CD4-positive, alpha-beta T cell treated with Interleukin-15 for 1 hour (primary cell): Measurements from ENCODE around the gene TBC1D22A.
"Not testable (repeated sequence)": the region's sequence is repeated elsewhere in the genome, so short reads cannot be mapped to it uniquely, and the experiment has no call there.

Experiments used
- DNase-seq: peaks from one replicate; pipeline ENCODE4 v3.0.0-alpha.2; 2020

TBC1D22A gene

DNA sequence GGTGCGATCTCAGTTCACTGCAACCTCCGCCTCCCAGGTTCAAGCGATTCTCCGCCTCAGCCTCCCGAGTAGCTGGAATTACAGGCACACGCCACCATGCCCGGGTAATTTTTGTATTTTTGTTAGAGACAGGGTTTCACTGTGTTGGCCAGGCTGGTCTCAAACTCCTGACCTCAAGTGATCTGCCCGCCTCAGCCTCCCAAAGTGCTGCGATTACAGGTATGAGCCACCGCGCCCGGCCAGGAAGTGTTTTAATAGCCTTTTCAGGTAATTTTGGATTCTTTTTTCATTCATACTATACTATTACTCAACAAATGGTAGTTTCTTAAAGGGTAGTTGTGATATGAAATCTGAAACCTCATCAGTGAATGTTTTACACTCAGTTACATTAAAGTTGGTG is 216.2 kb downstream of the TBC1D22A start:
- not testable (repeated sequence) for DNase-seq

DNA sequence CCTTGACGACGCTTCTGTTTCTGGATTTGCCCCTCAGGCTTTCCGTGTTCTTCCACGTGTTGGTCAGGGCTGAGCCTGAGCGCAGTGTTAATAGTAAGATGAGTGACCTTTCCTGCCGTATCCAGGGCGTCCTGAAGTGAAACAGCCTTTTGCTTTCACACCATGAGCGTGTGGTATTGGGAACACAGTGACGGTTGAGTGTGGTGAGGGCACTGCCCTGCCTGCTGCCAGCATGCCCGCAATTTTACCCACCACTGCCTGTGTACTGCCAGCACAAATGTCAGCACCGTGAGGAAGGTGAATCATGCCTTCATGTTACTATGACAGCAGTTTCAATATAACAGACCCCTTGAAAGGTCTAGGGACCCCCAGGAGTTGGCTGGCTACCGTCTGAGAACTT is 217.1 kb downstream of the TBC1D22A start:
- DNase-seq: no peak

DNA sequence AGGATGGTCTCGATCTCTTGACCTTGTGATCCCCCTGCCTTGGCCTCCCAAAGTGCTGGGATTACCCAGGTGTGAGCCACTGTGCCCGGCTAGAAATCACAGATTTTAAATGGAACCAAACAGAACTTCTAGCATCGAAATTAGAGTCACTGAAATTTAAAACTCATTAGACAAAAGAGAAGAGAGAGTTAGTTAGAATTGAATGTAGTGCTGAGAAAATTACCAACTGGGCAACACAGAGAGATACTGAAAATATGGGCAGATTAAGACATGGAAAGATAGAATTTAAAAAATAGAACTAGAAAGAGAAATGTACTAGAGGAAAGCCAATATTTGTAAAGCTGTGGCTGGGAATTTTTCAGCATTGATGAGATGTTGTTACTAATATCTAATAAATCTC is 217.9 kb downstream of the TBC1D22A start:
- DNase-seq: no peak

DNA sequence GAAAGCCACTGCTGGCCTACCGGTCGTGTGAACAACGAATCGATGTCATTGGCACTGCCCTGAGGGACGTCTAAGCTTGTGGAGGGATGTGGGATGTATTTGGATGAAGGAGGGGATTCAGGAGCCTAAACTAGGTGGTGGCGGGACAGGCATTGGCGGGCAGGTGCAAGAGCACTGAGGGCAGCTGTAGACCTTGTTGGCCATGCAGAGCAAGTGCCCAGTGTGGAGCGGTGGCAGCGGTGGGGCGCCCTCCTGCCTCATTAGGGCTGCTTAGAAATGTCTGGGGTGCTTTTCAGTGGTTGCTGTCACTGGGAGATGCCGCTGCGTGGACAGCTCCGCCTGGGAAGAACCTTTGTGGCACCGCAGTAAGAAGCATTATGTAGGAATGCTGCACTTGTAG is 220.2 kb downstream of the TBC1D22A start:
- DNase-seq: no peak

DNA sequence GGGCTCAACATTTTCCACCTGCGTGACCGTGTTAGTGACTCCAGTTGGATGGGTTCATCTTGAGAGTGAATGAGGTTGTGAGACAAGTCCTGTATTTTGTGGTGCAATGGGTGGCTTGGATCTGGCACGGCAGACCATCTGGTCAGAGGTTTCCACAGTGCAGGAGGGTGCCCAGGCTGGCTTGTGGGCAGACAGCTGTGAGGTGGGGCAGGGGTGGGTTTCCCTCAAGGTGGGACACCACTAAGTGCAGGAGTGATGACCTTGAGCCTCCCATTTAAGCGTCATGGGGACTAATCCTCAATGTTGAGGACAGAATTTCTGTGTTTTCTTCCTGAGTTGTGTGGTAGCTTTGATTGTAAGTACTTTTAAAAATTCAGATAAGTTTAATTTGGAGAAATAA is 220.6 kb downstream of the TBC1D22A start:
- DNase-seq: no peak

DNA sequence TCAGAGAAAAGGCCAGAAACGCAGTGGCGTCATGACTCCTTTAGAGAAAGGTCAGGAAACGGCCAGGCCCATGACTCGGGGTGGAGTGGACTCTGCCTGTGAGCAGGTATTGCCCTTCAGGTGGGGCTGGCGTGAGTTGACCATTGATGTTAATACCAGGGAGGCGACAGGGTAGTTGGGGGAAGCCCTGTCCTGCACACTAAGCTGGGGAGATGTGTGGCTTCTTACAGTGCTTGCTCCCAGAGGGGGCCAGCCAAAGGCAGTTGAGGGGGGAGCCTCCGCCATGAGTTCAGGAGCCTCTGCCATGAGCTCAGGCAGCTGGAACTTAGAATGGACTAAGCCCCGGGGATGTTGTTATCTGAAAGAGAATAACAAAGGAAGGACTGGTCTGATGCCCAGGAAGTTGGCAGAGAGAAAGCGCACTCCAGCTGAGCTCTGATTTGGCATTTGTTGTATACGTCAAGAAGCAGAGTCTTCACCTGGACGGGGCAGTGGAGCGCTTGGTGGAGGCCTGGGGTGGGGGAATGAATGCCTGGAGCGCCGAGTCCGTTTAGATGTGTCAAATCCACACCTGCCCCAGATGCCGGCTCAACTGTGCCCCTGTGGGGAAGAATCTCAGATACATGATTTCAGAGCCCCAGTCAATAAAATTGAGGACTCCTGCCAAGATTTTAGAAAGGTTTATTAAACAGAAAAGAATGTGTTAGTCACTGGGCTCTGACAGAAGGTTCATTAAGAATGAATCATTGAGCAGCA is 222.5 kb downstream of the TBC1D22A start:
- DNase-seq: no peak

DNA sequence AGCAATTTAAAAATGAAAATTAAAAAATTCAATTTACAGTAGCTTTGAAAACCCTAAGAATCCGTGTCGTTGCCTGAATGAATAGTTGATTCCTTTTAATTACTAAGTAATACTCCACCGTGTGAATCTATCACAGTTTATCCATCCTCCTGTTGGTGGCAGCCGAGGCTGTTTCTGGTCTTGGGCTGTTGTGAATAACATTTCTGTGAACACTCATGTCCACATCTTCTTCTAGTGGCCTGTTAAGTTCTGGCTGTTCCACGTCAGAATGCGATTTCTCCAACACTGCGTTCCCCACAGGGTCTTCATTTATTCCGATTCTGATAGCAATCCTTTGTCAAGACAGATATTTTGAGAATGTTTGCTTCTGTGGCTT is 223.0 kb downstream of the TBC1D22A start:
- DNase-seq: no peak

DNA sequence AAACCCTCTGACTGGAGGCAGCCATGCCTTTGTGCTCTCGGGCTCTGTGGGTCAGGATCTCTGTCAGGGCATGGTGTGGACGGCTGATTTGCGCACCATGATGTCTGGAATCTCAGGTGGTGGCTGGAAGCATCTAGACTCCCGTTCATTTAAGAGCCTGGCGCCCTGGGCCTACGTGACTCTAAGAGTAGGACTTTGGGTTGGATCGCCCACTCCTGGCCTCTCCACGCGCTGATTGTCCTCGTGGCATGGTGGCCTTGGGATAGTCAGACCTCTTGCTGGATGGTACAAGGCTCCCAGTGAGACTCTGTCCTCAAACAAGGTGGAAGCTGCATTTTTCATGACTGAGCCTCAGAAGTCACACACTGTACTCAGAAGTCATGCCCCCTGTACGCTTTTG is 224.3 kb downstream of the TBC1D22A start:
- DNase-seq: no peak

DNA sequence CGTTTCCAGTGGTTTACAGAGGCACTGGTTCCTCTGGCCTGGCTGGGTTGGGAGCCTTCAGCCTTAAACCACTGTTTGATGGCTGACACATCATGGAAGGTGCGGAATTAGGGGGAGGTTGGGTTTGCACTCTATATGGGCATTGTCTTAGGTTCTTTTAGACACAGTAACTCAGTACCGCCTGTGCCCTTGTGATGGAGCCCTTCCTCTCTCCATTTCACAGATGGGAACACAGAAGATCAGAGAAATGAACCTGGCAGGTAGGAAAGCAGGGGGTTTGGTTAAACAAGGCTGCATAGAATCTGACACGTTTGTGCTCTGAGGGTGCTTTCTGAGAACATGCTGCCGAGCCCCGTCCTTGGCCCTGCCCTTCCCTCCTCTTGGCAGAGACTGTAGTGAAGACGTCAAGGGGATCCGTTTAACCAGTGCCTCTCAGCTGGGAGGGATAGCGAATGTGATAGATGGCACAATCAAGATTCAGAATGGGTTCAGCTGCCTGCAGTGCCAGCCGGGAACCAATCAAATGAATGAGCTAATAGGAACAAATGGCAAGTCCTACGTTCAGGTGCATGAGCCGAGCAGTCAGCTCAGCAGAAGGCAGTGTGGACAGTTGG is 228.6 kb downstream of the TBC1D22A start:
- no peak for DNase-seq

DNA sequence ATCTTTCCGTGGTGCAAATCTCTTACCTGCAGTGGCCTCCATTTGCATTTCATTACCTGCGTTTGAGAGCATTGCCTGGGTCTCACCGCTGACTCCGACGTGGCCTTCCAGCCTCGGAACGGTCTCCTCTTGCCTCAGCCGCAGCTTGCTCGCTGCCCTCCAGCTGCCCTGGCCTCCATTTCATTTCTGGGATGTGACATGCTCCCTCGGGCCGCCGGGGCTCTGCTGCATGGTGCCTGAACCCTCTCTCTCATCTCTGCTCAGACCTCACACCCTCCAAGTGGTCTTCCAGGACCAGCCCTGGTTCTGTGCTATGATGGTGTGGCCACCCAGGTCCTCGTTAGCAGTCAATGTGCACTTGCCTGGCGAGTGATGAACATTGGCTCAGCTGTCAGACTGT is 229.2 kb downstream of the TBC1D22A start:
- DNase-seq: no peak

DNA sequence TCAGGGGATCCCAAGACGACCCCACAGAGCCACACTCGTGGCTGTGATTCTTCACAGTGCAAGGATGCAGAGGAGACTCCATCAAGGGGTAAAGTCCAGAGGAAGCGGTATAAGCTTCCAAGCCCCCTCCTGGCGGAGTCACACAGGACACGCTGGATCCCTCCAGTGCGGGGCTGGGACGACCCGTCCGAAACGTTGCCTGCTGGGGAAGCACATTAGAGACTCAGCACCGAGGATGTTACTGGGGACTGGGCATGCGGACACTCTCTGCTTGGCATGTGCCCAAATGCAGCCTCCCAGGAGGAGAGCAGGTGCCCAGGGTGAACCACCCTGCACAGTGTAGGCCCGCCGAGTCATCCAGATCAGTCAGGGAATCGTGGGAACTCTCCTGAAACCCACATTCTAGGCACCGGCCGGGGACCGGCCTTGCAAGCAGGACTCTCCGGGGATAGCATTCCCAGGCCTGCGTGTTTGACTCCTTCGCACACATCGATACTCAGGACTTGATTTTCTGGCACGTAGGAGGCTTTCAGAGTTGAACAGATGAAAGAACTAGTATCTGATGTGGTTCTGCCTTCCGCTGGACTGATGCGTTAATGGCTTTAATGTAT is 229.8 kb downstream of the TBC1D22A start:
- DNase-seq: no peak

DNA sequence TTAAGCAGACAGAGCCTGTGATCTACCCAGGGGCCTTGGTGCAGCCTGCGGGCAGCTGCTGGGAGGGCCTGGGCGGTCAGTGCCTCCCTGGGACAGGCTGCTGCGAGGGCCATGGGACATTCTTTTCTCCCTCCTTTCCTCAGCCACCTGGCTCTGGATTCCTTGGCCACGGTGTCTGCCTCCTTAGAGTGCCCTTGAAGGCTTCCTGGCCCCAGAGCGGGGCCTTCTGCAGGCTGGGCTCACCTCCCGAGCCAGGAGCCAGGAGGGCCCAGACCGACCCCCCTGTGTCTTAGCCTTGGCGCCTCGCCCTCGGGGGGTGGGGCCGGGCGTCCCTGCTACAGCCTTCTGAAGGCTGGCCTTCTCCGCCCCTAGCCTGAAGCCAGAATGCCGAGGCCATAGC is 231.2 kb downstream of the TBC1D22A start:
- DNase-seq: no peak

DNA sequence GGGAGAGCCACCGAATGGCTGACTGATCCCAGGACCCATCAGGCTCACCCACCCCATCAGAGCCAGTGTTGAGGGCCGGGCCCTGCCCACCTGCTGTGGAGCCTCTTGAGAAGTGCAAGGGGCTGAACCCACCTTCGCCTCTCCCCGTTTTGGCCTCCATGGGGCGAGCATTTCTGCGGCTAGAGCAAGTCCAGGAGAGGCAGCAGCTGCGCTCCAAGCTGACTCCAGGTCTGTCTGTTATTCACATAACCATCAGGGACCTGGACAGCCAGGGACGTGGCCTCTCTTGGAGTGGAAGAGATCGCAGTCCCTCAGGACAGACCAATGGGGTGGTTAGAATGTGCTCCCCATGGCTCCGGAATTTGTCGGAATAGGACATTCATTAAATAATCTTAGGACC is 231.8 kb downstream of the TBC1D22A start:
- no peak for DNase-seq

DNA sequence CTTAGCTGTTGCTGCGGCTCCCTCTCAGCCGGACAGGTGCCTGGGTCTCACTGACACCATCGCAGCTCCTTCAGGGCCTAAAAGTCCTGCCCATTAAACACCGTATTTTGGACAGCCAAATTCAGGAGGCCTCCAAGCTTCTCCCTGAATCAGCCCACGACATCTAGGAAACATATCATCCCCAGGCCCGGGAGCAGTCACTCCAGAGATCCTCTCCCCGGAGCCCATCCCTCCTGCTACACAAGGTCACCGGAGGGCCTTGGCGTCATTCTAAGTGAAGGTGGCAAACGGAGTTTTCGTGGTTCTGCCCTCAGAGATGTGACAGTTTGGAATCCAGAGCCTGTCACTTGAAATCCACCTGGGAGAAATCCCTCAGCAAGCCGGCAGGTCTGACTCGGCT is 232.5 kb downstream of the TBC1D22A start:
- DNase-seq: no peak

DNA sequence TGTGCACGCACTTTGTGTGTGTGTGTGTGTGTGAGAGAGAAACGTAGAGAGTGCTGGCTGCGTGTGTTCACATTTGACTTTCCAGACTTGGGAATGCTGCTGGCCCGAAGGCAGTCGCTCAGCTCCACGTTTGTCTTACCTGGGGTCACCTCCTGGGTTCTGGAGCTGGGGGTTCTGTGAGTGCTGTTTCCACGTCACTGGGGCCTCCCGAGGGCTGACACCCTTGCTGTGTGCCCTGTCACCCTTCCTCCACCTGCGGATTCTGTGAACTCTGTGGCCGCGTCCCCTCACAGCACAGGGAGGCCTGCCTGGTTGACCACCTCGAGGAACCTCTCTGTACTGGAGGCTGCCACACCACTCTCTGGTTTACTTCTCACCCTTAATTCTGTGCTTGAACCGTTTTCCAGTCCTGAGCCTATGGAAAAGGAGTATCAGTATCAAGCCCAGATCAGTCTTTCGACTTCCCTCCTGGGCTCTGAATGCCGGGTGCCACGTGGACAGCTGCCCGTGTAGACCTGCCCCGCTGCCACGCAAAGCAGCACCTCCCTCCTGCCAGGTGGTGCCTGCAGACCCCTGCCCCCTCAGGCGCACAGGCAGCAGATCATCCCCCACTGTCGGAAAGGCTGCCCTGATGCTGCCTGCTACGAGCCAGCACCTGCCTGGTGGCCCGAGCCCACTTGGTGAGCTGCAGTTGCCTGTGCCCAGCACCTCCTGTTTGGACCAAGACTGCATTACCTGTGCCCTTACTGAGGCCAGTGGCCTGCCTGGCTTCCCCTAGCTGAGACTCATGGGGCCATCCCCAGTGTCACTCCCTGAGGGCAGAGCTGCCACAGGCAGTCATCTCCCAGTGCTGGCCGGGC is 233.3 kb downstream of the TBC1D22A start:
- DNase-seq: no peak

DNA sequence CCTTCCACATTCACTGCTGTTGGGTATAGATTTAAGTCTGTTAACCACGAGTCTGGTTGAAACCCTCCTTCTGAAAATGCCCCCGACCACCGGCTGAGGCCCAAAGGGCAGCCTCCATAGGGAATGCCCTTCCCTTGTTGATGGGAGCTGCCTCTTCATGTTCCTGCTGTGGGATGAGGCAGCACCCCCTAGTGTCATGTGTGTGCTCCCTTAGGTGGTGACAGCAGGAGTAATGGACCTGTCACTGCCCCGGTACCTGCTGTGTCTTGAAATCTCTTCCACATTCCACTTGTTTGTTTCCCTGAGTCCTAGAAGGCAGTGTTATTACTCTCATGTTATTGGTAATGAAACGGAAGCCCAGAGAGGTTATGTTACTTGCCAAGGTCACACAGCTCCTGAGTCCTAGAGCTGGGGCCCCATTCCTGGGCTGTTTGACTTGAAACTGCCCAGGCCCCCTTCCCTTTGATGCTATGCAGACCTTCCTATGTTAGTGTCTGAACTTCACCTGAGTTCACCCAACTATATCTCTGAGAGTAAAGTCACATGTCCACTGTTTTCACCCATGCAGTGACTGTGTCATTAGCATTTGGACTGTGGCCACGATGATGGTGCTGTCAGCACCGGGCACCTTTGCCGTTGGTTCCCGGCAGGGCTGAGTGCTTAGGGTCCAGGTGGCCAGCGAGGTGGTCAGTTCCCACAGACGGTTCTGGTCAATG is 234.3 kb downstream of the TBC1D22A start:
- DNase-seq: no peak

DNA sequence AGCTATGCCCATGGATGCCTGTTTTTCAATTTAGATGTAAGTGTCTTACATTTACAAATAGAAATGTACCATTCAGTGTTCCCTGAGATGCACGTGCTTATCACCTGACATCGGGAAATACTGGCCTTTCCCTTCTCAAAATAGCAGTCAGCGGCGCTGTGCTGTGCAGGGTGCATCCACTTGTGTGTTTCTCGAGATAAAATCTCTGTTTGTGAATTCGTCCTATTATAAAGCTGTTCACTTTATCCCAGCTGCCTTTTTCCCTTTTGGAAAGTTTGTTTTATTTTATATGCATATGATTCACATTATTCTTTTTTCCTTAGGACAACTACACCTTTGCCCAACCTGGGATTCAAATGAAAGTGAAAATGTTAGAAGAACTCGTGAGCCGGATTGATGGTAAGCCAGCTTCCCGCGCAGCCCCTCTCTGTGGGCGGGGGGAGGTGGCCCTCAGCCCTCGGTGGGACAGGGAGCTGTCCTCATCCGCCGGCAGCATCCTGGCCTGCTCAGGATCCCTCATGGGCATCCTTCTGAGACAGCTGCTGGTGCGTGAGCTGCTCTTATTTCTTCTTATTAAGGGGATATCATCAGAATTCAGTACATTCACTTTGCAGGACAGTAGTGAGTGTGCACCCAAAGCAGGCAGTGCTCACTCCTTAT is 235.0 kb downstream of the TBC1D22A start:
- no peak for DNase-seq

DNA sequence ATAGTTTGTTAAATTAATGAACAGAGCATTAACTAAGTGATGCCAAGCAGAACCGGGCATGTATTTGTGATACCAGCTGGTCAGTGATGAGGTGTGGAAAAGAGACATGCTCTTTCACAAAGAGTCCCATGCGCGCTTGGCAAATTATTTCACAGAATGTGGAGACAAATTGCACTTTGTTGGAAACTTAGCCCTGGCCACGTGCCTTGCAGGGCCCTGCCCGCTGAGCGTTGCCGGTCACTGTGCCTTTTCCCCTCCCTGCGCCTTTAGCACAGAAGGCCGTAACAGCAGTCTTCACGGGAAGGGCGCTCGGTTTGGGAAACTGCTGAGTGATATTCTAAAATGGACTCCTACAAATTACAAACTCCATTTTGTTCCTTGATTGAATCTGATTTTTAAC is 235.9 kb downstream of the TBC1D22A start:
- no peak for DNase-seq

DNA sequence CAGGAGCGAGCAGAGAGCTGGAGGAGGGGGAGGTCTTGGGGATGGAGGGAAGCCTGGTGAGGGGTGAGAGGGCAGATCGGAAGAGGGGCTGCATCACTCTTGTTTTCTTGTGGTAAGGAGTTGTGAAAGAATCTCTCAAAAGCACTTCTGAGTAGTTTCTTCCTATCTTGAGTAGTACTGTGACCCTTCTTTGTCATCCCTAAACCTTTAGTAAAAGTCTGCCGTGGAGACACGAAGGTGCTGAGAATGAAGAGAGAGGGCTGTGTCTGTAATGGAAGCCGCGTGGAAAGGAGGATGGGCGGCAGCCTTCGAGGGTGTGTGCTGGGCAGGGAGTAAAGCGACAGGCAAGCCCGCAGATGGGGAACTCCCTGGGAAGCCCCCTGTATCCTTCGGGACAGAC is 237.8 kb downstream of the TBC1D22A start:
- no peak for DNase-seq

DNA sequence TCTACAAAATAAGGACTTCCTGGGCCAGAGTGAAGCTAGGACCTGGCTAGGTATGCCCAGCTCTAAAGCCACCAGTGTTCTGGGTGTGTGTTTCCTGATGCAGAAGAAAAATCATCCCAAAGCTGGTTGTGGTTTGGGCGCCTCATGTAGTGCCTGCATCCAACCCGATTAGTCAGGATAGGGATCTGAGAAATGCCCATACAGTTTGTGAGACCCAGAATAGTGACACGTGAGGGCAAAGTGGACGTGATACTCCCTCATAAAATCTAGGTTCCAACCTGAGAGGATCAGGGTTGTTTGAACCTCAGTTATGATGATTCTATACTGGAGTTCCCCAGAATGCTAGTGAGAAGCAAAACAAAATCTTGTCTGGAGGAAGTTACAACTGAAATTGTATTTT is 238.4 kb downstream of the TBC1D22A start:
- no peak for DNase-seq

DNA sequence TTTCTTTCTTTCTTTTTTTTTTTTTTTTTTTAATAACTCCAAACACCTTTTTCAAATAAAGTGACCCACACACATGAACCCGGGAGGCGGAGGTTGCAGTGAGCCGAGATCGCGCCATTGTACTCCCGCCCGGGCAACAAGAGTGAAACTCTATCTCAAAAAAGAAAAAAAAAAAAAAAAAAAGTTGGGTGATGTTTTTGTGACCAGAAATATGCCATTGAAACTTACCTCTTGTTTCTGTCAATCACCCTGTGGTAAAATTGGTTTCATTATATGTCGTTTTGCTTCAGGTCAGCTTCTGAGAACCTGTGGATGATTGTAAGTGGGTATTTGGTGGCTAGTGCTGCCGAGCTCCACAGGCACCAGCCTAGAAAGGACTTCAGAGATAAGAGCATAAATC is 238.8 kb downstream of the TBC1D22A start:
- no peak for DNase-seq

DNA sequence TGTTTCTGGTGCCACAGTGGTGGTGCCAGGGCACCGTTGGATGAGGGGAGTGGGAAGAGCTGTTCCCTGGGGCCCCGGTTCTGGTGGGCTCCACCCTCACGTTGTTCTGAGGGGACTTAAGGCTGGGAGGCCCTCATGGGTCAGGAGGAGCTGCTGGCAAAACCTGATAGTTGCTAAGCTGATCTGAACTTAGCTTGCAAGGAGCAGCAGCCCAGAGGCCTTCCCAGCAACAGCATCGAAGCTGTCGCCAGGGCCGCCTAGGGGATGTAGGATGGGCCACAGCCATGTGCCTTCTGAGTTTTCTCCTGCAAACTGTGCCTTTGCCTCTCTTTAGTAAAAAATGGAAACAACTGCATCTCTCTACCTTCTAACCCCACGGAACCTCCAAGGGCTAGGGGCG is 240.2 kb downstream of the TBC1D22A start:
- DNase-seq: no peak
